Transverse colon (tissue), 4 donors: ENCODE results near the gene MUC15. TPM values are rescaled to one million over a fixed set of nuclear protein-coding genes. Genes with fewer than 3 reads are reported as not detected.

ENCODE experiments used
- DNase-seq: peaks from one replicate; pipeline ENCODE4 v3.0.0-alpha.2; 2019
- H3K27ac ChIP-seq, 4 donors: fragments of 200-600 bp; sonication (generic); 2 replicates each; pipeline ENCODE4 v1.5.1; 2016 to 2018; ENCODE audit warnings: inconsistent platforms in 4 of 4
- H3K27me3 ChIP-seq: fragments of 200-600 bp; sonication (generic); 2 replicates; pipeline ENCODE4 v1.5.1; 2017; ENCODE audit warnings: inconsistent platforms
- H3K36me3 ChIP-seq, 4 donors: fragments of 200-600 bp; sonication (generic); 2 replicates each; pipeline ENCODE4 v1.5.1; 2017 to 2019; ENCODE audit warnings: inconsistent platforms in 4 of 4
- H3K4me1 ChIP-seq, 4 donors: fragments of 200-600 bp; sonication (generic); 2 replicates each; pipeline ENCODE4 v1.5.1; 2017 to 2020; ENCODE audit warnings: inconsistent platforms in 4 of 4
- H3K4me3 ChIP-seq, 4 donors: fragments of 200-600 bp; sonication (generic); 1 replicate in 1 of 4; 2 replicates in 3 of 4; pipeline versions ENCODE4 v1.5.1 to v1.6.1; 2017 to 2019; ENCODE audit warnings: inconsistent platforms in 4 of 4
- H3K9me3 ChIP-seq, 2 donors: fragments of 200-600 bp; sonication (generic); 2 replicates each; pipeline ENCODE4 v1.5.1; 2017 to 2019; ENCODE audit warnings: inconsistent platforms in 2 of 2
- EP300 ChIP-seq: sonication (generic); formaldehyde crosslinking; IDR thresholded peaks from one replicate; pipeline ENCODE4 v1.6.1; 2017; ENCODE audit warnings: antibody characterized with exemption, low read depth
- POLR2A ChIP-seq: fragments of 450-650 bp; IDR thresholded peaks from one replicate; pipeline ENCODE4 v1.6.1; 2016; ENCODE audit warnings: antibody characterized with exemption, mild to moderate bottlenecking, moderate library complexity
- POLR2AphosphoS5 ChIP-seq, 3 donors: sonication (generic); formaldehyde crosslinking; IDR thresholded peaks; one replicate each; pipeline ENCODE4 v1.6.1; 2016; ENCODE audit warnings: antibody characterized with exemption in 3 of 3
- WGBS, 2 donors: methylation state at CpG; one replicate each; pipeline ENCODE4 v1.1.5; 2018; ENCODE audit warnings: low coverage in 1 of 2; 5-methylcytosine and 5-hydroxymethylcytosine counted together
- in situ Hi-C, 4 donors: fragments of 200-750 bp; cut with MboI; loops; one replicate each; pipeline versions ENCODE4 v1.15.0 to v1.15.1; 2017; ENCODE audit warnings: low sequenced_read_pairs in 3 of 4, low pct_ligation_motif_present in 1 of 4, low pct_unique_long_range_greater_than_20kb in 1 of 4
- intact Hi-C: fragments of 100-400 bp; cut with DNase I; formaldehyde crosslinking; loops from one replicate; pipeline ENCODE4 v1.15.1; 2023; ENCODE audit warnings: low total_unique reads
- total RNA-seq, 4 donors: library from RNA; depleted of rRNA; stranded (reverse); fragments of >200 nt; gene quantifications; one replicate each; pipeline ENCODE4 v1.1.0, GENCODE V29; 2016
- TF ChIP-seq, protein P1 (sequence below), 5 experiments: fragments of 200-600 bp in 3 of 5; fragments of 450-650 bp in 2 of 5; sonication (generic) in 3 of 5; IDR thresholded peaks; 1 replicate in 2 of 5; 2 replicates in 3 of 5; pipeline ENCODE4 v1.5.1; 2016 to 2017; ENCODE audit warnings: antibody characterized with exemption in 5 of 5, inconsistent platforms in 3 of 5, mild to moderate bottlenecking in 2 of 5, moderate library complexity in 1 of 5

MUC15 gene
- total RNA-seq, 4 donors from 2014 or later, result not detected

DNA sequence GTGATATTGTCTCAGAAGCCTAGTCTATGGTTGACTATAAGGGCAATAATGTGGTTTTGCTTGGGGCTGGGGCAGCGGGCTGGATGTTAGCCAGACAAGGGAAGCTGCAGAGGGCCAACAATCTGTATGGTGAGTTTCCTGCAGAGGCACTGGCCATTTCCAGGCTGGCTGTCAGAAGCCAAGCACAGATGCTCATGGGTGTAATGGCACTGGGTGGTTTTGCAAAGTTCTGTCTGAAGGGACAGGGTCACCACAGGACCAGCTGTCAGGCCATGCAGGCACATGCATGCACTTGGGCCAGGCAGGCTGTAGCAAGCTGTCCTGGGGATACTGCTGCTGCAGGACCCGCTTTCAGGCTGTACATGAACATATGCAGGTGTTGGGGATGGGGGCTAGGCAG is 41.7 kb upstream of the MUC15 start:
- H3K4me3 ChIP-seq, result no peak overlapping the region
- H3K27me3 ChIP-seq, result no peaks in the 10 kb centered on the region
- H3K36me3 ChIP-seq, result no peaks in the 10 kb centered on the region
- TF ChIP-seq POLR2A, result no peak
- no peak overlapping the region for H3K27ac ChIP-seq
- in situ Hi-C loops, result no loop called here
- WGBS, 2 donors, result 33 to 93% methylated on average over 1 to 2 of the region's 2 CpGs
- H3K9me3 ChIP-seq, result peaks cover 0 to 5% of the 10 kb centered on the region in 2 donors
- H3K4me1 ChIP-seq, result no peaks in the 10 kb centered on the region
- no peak for DNase-seq
- intact Hi-C loops, result no loop called here

DNA sequence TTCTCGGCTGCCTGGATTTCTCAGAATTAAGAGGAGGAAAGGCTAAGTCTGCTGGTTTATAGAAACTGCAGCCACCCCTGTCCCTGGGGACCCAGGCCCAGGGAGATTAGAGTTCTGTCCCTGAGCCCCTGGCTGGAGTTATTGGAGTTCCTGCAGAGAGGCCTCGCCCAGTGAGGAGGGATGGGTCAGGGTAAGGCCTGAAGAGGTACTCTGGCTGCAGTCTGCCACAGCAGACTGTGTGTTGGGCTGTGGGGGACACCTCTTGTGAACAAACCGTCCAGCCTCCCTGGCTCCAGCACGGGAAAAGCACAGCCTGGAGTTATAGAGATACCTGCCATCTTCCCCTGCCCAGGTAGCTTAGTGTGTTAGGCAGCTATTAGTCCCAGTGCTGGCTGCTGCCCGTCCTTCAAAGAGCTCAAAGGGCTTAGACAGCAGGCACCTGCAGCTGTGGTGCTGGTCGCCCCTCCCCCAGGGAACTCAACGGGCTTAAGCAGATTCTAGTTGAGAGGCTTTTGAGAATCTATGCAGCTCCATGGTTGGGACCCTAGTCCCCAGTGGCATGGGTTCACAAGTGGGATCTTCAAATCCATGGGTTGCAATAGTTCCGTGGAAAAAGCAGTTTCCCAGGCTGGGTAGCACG is 36.6 kb upstream of the MUC15 start:
- H3K36me3 ChIP-seq, result no peaks in the 10 kb centered on the region
- no peak overlapping the region for H3K27ac ChIP-seq
- H3K4me1 ChIP-seq, result no peaks in the 10 kb centered on the region
- intact Hi-C loops, result no loop called here
- H3K9me3 ChIP-seq, result peaks cover 0 to 5% of the 10 kb centered on the region in 2 donors
- TF ChIP-seq POLR2AphosphoS5 (IDR thresholded peaks at IDR 0.05) (no peak), POLR2A (no peak), EP300 (no peak)
- TF ChIP-seq, protein P1, sequence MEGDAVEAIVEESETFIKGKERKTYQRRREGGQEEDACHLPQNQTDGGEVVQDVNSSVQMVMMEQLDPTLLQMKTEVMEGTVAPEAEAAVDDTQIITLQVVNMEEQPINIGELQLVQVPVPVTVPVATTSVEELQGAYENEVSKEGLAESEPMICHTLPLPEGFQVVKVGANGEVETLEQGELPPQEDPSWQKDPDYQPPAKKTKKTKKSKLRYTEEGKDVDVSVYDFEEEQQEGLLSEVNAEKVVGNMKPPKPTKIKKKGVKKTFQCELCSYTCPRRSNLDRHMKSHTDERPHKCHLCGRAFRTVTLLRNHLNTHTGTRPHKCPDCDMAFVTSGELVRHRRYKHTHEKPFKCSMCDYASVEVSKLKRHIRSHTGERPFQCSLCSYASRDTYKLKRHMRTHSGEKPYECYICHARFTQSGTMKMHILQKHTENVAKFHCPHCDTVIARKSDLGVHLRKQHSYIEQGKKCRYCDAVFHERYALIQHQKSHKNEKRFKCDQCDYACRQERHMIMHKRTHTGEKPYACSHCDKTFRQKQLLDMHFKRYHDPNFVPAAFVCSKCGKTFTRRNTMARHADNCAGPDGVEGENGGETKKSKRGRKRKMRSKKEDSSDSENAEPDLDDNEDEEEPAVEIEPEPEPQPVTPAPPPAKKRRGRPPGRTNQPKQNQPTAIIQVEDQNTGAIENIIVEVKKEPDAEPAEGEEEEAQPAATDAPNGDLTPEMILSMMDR (IDR thresholded peaks at IDR 0.05), result no peak
- WGBS, 2 donors, result 71% methylated on average over 9 of the region's 9 CpGs; no CpG with 5 or more reads in 1 of the 2 donors
- in situ Hi-C loops, result no loop called here
- H3K27me3 ChIP-seq, result no peaks in the 10 kb centered on the region
- DNase-seq, result no peak
- H3K4me3 ChIP-seq, result no peak overlapping the region

DNA sequence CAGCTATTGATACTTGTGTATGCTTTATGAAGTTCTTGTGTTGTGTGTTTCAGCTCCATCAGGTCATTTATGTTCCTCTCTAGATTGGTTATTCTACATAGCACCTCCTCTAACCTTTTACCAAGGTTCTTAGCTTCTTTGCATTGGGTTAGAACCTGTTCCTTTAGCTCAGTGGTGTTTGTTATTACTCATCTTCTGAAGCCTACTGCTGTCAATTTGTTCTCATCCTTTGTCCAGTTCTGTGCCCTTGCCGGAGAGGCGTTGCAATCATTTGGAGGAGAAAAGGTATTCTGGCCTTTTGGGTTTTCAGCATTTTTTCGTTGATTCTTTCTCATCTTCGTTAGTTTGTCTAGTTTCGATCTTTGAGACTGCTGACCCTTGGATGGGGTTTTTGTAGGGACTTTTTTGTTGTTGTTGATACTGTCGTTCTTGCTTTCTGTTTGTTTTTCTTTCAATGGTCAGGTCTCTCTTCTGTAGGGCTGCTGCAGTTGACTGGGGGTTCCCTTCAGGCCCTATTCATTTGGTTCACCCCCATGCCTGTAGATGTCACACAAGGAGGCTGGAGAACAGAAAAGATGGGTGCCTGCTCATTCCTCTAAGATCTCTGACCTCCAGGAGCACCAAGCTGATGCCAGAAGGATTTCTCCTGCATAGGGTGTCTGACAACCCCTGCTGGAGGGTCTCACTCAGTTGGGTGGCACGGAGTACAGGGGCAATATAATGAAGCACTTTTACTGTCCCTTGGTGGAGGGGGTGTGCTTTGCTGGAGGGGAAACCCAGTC is 35.9 kb upstream of the MUC15 start:
- in situ Hi-C loops, result no loop called here

DNA sequence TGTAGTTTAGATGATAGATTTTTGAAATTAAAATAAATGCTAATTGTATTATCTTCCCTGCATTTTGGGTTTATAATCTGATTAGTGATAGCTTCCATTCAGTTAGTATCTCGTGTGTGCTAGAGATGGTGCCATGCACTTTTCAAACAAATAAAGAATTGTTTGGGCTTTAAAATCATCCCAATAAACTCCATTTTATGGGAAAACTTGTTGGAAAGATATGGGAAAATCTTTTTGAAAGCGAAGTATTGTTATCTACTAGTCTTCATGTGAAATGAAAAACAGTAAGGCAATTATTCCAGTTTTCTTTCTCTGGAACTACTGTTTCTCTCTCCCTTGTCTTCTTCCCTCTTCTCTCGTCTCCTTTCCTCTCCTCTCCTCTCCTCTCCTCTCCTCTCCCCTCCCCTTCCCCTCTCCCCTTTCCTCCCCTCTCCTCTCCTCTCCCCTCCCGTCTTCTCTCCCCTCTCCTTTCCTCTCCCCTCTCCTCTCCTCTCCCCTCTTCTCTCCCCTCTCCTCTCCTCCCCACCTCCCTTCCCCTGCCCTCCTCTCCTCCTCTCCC is 27.9 kb upstream of the MUC15 start:
- H3K4me3 ChIP-seq, result no peak overlapping the region
- no peak for DNase-seq
- no peaks in the 10 kb centered on the region for H3K4me1 ChIP-seq
- TF ChIP-seq, protein P1 (IDR thresholded peaks at IDR 0.05), result no peak
- TF ChIP-seq POLR2AphosphoS5 (IDR thresholded peaks at IDR 0.05) (no peak), EP300 (no peak), POLR2A (no peak)
- in situ Hi-C loops, result no loop called here
- H3K27ac ChIP-seq, result no peak overlapping the region
- WGBS, 2 donors, result 58% methylated on average over 3 of the region's 4 CpGs
- intact Hi-C loops, result no loop called here
- no peaks in the 10 kb centered on the region for H3K27me3 ChIP-seq
- H3K36me3 ChIP-seq, result no peaks in the 10 kb centered on the region
- no peaks in the 10 kb centered on the region for H3K9me3 ChIP-seq

More for the DNA sequence above, 35.9 kb upstream of the MUC15 start:
- no peaks in the 10 kb centered on the region for H3K36me3 ChIP-seq
- intact Hi-C loops, result no loop called here
- no peak for DNase-seq
- H3K27me3 ChIP-seq, result no peaks in the 10 kb centered on the region
- WGBS, 2 donors, result 79 to 80% methylated on average over 1 to 7 of the region's 7 CpGs
- H3K4me1 ChIP-seq, result no peaks in the 10 kb centered on the region
- peaks cover 0 to 1% of the 10 kb centered on the region in 2 donors for H3K9me3 ChIP-seq
- H3K27ac ChIP-seq, result no peak overlapping the region
- H3K4me3 ChIP-seq, result no peak overlapping the region
- TF ChIP-seq POLR2AphosphoS5 (IDR thresholded peaks at IDR 0.05), result no peak
- TF ChIP-seq, protein P1 (IDR thresholded peaks at IDR 0.05), result no peak
- TF ChIP-seq EP300, result no peak
- no peak for TF ChIP-seq POLR2A
